GM18511 (cell line): ENCODE data around the gene RPLP2.

Source experiments
- ATAC-seq: cut with Tn5 transposase; IDR thresholded peaks from one replicate; pipeline ENCODE4 v1.9.1; 2021; ENCODE audit warnings: mild to moderate bottlenecking, moderate library complexity; ENCODE audit not compliant: unreplicated experiment

Gene RPLP2

GRCh38 chr11:862081-862661 is 52.4 kb downstream of the RPLP2 start:
- no peak for ATAC-seq
